K562 (cell line): ENCODE data around the gene APOC1. TPM values are rescaled to one million over a fixed set of nuclear protein-coding genes. Genes with fewer than 3 reads are reported as not detected.

Experiments used
- BRCA1 ChIP-seq, 2 experiments: fragments of 450-650 bp in 1 of 2; sonication (generic) in 1 of 2; formaldehyde crosslinking in 1 of 2; IDR thresholded peaks; 2 replicates each; pipeline versions ENCODE4 v1.5.0 to v1.6.1; 2017 to 2020; ENCODE audit warnings: mild to moderate bottlenecking in 1 of 2, missing genetic modification reagents in 1 of 2
- DEAF1 ChIP-seq: fragments of 450-650 bp; formaldehyde crosslinking; IDR thresholded peaks from 2 replicates; pipeline ENCODE4 v1.4.0; 2020; ENCODE audit warnings: mild to moderate bottlenecking, moderate library complexity
- GATA2 ChIP-seq: sonication (generic); formaldehyde crosslinking; IDR thresholded peaks from 2 replicates; pipeline ENCODE4 v1.4.0; 2020; ENCODE audit warnings: mild to moderate bottlenecking, missing genetic modification reagents
- HSF4 ChIP-seq: fragments of 250-450 bp; sonication (Bioruptor Pico); IDR thresholded peaks from 2 replicates; pipeline ENCODE4 v2.1.2; 2022; ENCODE audit warnings: mild to moderate bottlenecking, moderate library complexity, borderline replicate concordance
- MECOM ChIP-seq: fragments of 250-450 bp; sonication (Bioruptor Pico); IDR thresholded peaks from 2 replicates; pipeline ENCODE4 v1.8.0; 2022; ENCODE audit warnings: inconsistent platforms
- NFIX ChIP-seq: fragments of 250-450 bp; sonication (Bioruptor Pico); IDR thresholded peaks from 2 replicates; pipeline ENCODE4 v1.4.0; 2020; ENCODE audit warnings: low read depth, mild to moderate bottlenecking, moderate library complexity
- PHF20 ChIP-seq: fragments of 450-650 bp; IDR thresholded peaks from 2 replicates; pipeline ENCODE4 v1.6.1; 2018; ENCODE audit not compliant: partially characterized antibody
- RBFOX2 ChIP-seq: fragments of 200-400 bp; formaldehyde crosslinking; IDR thresholded peaks from 2 replicates; pipeline ENCODE4 v1.6.1; 2017; ENCODE audit warnings: low read depth, mild to moderate bottlenecking, low read length, moderate library complexity
- SMAD1 ChIP-seq: fragments of 150-350 bp; IDR thresholded peaks from 2 replicates; pipeline ENCODE4 v1.6.1; 2014; ENCODE audit warnings: low read length, low read depth; ENCODE audit not compliant: partially characterized antibody
- THAP12 ChIP-seq: fragments of 250-450 bp; sonication (Bioruptor Pico); IDR thresholded peaks from 2 replicates; pipeline ENCODE4 v1.9.0; 2021; ENCODE audit warnings: mild to moderate bottlenecking, inconsistent platforms
- TRIM24 ChIP-seq, 2 experiments: fragments of 450-650 bp; IDR thresholded peaks; 2 replicates each; pipeline ENCODE4 v1.6.1; 2016
- ZNF140 ChIP-seq: fragments of 250-450 bp; sonication (Bioruptor Pico); IDR thresholded peaks from 2 replicates; pipeline ENCODE4 v1.8.0; 2021; ENCODE audit warnings: moderate library complexity, mild to moderate bottlenecking, inconsistent platforms
- polyA plus RNA-seq, 8 experiments: library from polyadenylated mRNA; depleted of rRNA in 4 of 8; stranded (reverse) in 5 of 8; unstranded in 3 of 8; fragments of >200 nt; fragmentation: Nextera tagmentation in 2 of 8; fragmentation: Illumina TruSeq in 1 of 8; extraction: Ambion mirVana in 2 of 8; extraction: Trizol in 1 of 8; gene quantifications; 2 replicates each; pipeline versions ENCODE4 v1.2.1 to v1.2.3, GENCODE V29; 2011 to 2014; ENCODE audit warnings: inconsistent platforms in 1 of 8, missing spikeins in 1 of 8
- total RNA-seq, 7 experiments: library from RNA; depleted of rRNA in 6 of 7; stranded (reverse); fragments of >200 nt in 6 of 7; fragmentation: Illumina TruSeq in 2 of 7; extraction: Trizol in 2 of 7; gene quantifications; 2 replicates each; pipeline versions ENCODE4 v1.2.1 to v1.2.3, GENCODE V29; 2011 to 2021; ENCODE audit warnings: low replicate concordance in 1 of 7
- TF ChIP-seq, protein P1 (sequence below): fragments of 200-800 bp; sonication (Bioruptor generic); IDR thresholded peaks from 2 replicates; pipeline ENCODE4 v1.6.1; 2016; ENCODE audit warnings: missing genetic modification characterization, missing compliant biosample characterization

APOC1 gene
- total and polyA plus RNA-seq, 9 of the 15 experiments (the other 6 are each of a cell fraction or from before 2014, with no cell fraction given): 115 to 408 (median 220) TPM

- TF ChIP-seq, protein P1, sequence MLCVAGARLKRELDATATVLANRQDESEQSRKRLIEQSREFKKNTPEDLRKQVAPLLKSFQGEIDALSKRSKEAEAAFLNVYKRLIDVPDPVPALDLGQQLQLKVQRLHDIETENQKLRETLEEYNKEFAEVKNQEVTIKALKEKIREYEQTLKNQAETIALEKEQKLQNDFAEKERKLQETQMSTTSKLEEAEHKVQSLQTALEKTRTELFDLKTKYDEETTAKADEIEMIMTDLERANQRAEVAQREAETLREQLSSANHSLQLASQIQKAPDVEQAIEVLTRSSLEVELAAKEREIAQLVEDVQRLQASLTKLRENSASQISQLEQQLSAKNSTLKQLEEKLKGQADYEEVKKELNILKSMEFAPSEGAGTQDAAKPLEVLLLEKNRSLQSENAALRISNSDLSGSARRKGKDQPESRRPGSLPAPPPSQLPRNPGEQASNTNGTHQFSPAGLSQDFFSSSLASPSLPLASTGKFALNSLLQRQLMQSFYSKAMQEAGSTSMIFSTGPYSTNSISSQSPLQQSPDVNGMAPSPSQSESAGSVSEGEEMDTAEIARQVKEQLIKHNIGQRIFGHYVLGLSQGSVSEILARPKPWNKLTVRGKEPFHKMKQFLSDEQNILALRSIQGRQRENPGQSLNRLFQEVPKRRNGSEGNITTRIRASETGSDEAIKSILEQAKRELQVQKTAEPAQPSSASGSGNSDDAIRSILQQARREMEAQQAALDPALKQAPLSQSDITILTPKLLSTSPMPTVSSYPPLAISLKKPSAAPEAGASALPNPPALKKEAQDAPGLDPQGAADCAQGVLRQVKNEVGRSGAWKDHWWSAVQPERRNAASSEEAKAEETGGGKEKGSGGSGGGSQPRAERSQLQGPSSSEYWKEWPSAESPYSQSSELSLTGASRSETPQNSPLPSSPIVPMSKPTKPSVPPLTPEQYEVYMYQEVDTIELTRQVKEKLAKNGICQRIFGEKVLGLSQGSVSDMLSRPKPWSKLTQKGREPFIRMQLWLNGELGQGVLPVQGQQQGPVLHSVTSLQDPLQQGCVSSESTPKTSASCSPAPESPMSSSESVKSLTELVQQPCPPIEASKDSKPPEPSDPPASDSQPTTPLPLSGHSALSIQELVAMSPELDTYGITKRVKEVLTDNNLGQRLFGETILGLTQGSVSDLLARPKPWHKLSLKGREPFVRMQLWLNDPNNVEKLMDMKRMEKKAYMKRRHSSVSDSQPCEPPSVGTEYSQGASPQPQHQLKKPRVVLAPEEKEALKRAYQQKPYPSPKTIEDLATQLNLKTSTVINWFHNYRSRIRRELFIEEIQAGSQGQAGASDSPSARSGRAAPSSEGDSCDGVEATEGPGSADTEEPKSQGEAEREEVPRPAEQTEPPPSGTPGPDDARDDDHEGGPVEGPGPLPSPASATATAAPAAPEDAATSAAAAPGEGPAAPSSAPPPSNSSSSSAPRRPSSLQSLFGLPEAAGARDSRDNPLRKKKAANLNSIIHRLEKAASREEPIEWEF (CRISPR knock-in tag): no peak
- TF ChIP-seq GATA2 (CRISPR knock-in tag): no peak
- 0 out of 2 replicates have a peak, but pooled peaks have one; percentile 46 for TF ChIP-seq THAP12 (CRISPR knock-in tag)
- no peak for TF ChIP-seq MECOM (CRISPR knock-in tag)
- TF ChIP-seq PHF20: peak; percentile 91
- TF ChIP-seq BRCA1 (IDR thresholded peaks at IDR 0.05): no peak
- no peak for TF ChIP-seq BRCA1 (CRISPR knock-in tag; IDR thresholded peaks at IDR 0.05)
- peak in 1 of 2 experiments; percentile 95; a peak in 2 of 4 replicates for TF ChIP-seq TRIM24 (IDR thresholded peaks at IDR 0.05)
- no peak for TF ChIP-seq ZNF140 (CRISPR knock-in tag)
- no peak for TF ChIP-seq DEAF1 (CRISPR knock-in tag)
- TF ChIP-seq NFIX (CRISPR knock-in tag): no peak
- TF ChIP-seq RBFOX2: peak; percentile 89
- TF ChIP-seq HSF4 (CRISPR knock-in tag): no peak
- TF ChIP-seq SMAD1: no peak
Observed at GRCh38 chr19:44954649-44955504, 40.5 kb downstream of the APOC1 start, which contains the start of gene CLPTM1 (continued).
